Measurements from ENCODE around the gene TBX1. TPM values are rescaled to one million over a fixed set of nuclear protein-coding genes. Genes with fewer than 3 reads are reported as not detected.
A peak's percentile ranks its signal among the peaks of the same experiment; 100 is the strongest.

TBX1 gene
- total RNA-seq, 4 donors from 2014 or later, result 7.6 to 34.3 (median 18.5) TPM

- WGBS, 2 donors, result 74 to 85% methylated on average over 30 to 34 of the region's 34 CpGs
- Histone ChIP-seq H3K4me1 (peaks cover 16 to 29% of the 10 kb centered on the region in 2 donors), H3K27me3 (peaks cover 24% of the 10 kb centered on the region), H3K4me3 (replicated peaks in 1 of 3) (no peak overlapping the region), H3K9me3 (no peaks in the 10 kb centered on the region), H3K27ac (peak overlapping the region in 2 of 3 donors; percentile 10 to 50), H3K36me3 (no peaks in the 10 kb centered on the region)
- no peak for DNase-seq
- intact Hi-C loops (cut with DNase I), result no loop called here
- no peak for TF ChIP-seq POLR2A (IDR thresholded peaks at IDR 0.05)
- TF ChIP-seq, protein P1, sequence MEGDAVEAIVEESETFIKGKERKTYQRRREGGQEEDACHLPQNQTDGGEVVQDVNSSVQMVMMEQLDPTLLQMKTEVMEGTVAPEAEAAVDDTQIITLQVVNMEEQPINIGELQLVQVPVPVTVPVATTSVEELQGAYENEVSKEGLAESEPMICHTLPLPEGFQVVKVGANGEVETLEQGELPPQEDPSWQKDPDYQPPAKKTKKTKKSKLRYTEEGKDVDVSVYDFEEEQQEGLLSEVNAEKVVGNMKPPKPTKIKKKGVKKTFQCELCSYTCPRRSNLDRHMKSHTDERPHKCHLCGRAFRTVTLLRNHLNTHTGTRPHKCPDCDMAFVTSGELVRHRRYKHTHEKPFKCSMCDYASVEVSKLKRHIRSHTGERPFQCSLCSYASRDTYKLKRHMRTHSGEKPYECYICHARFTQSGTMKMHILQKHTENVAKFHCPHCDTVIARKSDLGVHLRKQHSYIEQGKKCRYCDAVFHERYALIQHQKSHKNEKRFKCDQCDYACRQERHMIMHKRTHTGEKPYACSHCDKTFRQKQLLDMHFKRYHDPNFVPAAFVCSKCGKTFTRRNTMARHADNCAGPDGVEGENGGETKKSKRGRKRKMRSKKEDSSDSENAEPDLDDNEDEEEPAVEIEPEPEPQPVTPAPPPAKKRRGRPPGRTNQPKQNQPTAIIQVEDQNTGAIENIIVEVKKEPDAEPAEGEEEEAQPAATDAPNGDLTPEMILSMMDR (IDR thresholded peaks at IDR 0.05), result no peak
Observed at GRCh38 chr22:19762568-19763457, 2.2 kb downstream of the TBX1 start.

GRCh38 chr22:19763458-19764298 is 3.1 kb downstream of the TBX1 start:
- H3K9me3 ChIP-seq, result no peaks in the 10 kb centered on the region
- H3K4me3 ChIP-seq (replicated peaks in 1 of 3), result no peak overlapping the region
- intact Hi-C loops (cut with DNase I), result no loop called here
- WGBS, 2 donors, result 57 to 64% methylated on average over 35 to 36 of the region's 39 CpGs
- H3K27me3 ChIP-seq, result peaks cover 30% of the 10 kb centered on the region
- TF ChIP-seq, protein P1 (IDR thresholded peaks at IDR 0.05), result no peak
- TF ChIP-seq POLR2A (IDR thresholded peaks at IDR 0.05), result no peak
- H3K36me3 ChIP-seq, result no peaks in the 10 kb centered on the region
- H3K27ac ChIP-seq, result peak overlapping the region in 1 of 3 donors; percentile 38
- peaks cover 16 to 29% of the 10 kb centered on the region in 2 donors for H3K4me1 ChIP-seq
- DNase-seq, result no peak

DNA sequence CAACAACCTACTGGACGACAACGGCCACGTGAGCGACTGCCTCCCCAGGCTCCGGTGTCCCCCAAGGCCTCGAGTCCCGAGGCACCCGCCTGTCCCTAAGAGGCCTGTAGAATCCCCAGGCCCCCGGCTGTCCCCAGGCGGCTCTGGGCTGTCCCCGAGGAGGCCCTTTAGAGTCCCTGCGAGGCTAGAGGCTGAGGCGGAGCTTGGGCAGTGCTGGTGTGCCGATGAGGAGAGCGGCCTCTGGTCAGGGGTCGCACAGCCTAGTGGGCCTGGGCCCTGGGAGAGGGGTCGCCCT is 3.7 kb downstream of the TBX1 start:
- WGBS, 2 donors, result 78 to 89% methylated on average over 6 of the region's 17 CpGs
- Histone ChIP-seq H3K4me1 (peaks cover 16 to 28% of the 10 kb centered on the region in 2 donors), H3K9me3 (no peaks in the 10 kb centered on the region), H3K4me3 (replicated peaks in 1 of 3) (no peak overlapping the region), H3K27ac (peak overlapping the region in 1 of 3 donors; percentile 38), H3K36me3 (no peaks in the 10 kb centered on the region), H3K27me3 (peaks cover 26% of the 10 kb centered on the region)
- intact Hi-C loops (cut with DNase I), result no loop called here
- TF ChIP-seq, protein P1 (IDR thresholded peaks at IDR 0.05), result no peak
- no peak for TF ChIP-seq POLR2A (IDR thresholded peaks at IDR 0.05)
- no peak for DNase-seq

DNA sequence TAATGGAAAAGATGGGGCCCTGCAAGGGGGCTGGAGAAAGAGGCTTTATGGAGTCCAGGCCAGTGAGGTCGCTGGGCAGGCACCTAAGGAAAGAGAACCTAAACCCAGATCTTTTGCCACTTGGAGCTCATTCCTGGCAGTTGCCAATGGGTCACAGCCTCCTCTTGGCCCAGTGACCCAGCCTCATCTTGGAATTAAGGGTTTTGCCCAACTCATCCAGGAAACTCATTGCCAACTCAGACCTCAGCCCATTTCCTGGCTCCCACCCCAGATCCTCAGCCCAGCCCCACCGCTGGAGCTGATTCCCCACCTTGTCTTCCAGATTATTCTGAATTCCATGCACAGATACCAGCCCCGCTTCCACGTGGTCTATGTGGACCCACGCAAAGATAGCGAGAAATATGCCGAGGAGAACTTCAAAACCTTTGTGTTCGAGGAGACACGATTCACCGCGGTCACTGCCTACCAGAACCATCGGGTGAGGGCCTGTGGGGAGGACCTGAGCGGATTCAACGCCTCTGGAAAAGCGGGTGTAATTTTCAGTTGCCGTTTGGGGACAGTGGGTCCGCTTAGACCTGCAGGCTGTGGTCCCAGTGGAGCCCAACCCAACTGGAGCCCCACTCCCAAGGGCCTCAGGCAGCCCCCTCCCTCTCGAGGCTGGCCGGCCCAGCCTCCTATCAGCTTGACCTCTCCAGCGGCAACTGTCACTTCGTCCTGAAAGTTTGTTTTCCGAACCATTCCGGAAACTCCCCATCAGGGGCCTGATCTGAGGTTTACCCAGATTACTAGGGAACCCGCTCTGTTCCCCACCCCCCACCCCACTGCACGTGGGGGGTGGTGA is 4.3 kb downstream of the TBX1 start:
- intact Hi-C loops (cut with DNase I), result no loop called here
- Histone ChIP-seq H3K4me3 (replicated peaks in 1 of 3) (no peak overlapping the region), H3K9me3 (no peaks in the 10 kb centered on the region), H3K27me3 (peaks cover 20% of the 10 kb centered on the region), H3K4me1 (peaks cover 12 to 22% of the 10 kb centered on the region in 2 donors), H3K27ac (peak overlapping the region in 1 of 3 donors; percentile 38), H3K36me3 (no peaks in the 10 kb centered on the region)
- TF ChIP-seq, protein P1 (IDR thresholded peaks at IDR 0.05), result no peak
- no peak for TF ChIP-seq POLR2A (IDR thresholded peaks at IDR 0.05)
- DNase-seq, result no peak
- WGBS, 2 donors, result 62 to 64% methylated on average over 24 to 25 of the region's 25 CpGs
